Testis (tissue), 2 donors: ENCODE data around the gene ACTA2.

ENCODE experiments used
- POLR2A ChIP-seq: fragments of 450-650 bp; IDR thresholded peaks from one replicate; pipeline ENCODE4 v1.6.1; 2017; ENCODE audit warnings: antibody characterized with exemption, mild to moderate bottlenecking, moderate library complexity
- TF ChIP-seq, protein P1 (sequence below), 3 experiments: fragments of 450-650 bp in 2 of 3; fragments of 200-600 bp in 1 of 3; sonication (generic) in 1 of 3; IDR thresholded peaks; one replicate each; pipeline ENCODE4 v1.5.1; 2016 to 2019; ENCODE audit warnings: antibody characterized with exemption in 3 of 3, mild to moderate bottlenecking in 2 of 3, moderate library complexity in 1 of 3

- TF ChIP-seq, protein P1, sequence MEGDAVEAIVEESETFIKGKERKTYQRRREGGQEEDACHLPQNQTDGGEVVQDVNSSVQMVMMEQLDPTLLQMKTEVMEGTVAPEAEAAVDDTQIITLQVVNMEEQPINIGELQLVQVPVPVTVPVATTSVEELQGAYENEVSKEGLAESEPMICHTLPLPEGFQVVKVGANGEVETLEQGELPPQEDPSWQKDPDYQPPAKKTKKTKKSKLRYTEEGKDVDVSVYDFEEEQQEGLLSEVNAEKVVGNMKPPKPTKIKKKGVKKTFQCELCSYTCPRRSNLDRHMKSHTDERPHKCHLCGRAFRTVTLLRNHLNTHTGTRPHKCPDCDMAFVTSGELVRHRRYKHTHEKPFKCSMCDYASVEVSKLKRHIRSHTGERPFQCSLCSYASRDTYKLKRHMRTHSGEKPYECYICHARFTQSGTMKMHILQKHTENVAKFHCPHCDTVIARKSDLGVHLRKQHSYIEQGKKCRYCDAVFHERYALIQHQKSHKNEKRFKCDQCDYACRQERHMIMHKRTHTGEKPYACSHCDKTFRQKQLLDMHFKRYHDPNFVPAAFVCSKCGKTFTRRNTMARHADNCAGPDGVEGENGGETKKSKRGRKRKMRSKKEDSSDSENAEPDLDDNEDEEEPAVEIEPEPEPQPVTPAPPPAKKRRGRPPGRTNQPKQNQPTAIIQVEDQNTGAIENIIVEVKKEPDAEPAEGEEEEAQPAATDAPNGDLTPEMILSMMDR (IDR thresholded peaks at IDR 0.05), result peak; percentile 67 to 78 (median 72)
- no peak for TF ChIP-seq POLR2A
These were observed 34.1 kb upstream of the ACTA2 start for GRCh38 chr10:88986549-88987242.
